Neural crest cell (in vitro differentiated cells): ENCODE measurements around the gene KY. TPM values are rescaled to one million over a fixed set of nuclear protein-coding genes. Genes with fewer than 3 reads are reported as not detected.

Source experiments
- DNase-seq: peaks from one replicate; pipeline ENCODE4 v3.0.0; 2021; ENCODE audit warnings: low read depth, mixed read lengths, low spot score
- H3K27ac Mint-ChIP-seq: one replicate; pipeline ENCODE4 v1.8.0; 2021; ENCODE audit warnings: mild to moderate bottlenecking, mixed read lengths; ENCODE audit not compliant: unreplicated experiment
- H3K27me3 Mint-ChIP-seq: 2 replicates; pipeline ENCODE4 v1.8.0; 2021; ENCODE audit warnings: low read depth, mild to moderate bottlenecking, mixed read lengths
- H3K36me3 Mint-ChIP-seq: 2 replicates; pipeline ENCODE4 v1.8.0; 2021; ENCODE audit warnings: low read depth, mild to moderate bottlenecking, mixed read lengths
- H3K4me1 Mint-ChIP-seq: 2 replicates; pipeline ENCODE4 v1.8.0; 2021; ENCODE audit warnings: mixed read lengths
- H3K4me3 Mint-ChIP-seq: one replicate; pipeline ENCODE4 v1.8.0; 2021; ENCODE audit warnings: mild to moderate bottlenecking, mixed read lengths
- H3K9me3 Mint-ChIP-seq: 2 replicates; pipeline ENCODE4 v1.8.0; 2021; ENCODE audit warnings: mixed read lengths
- CTCF ChIP-seq: fragments of 200-600 bp; sonication (generic); conservative IDR thresholded peaks from 2 replicates; pipeline ENCODE4 v1.5.0; 2021; ENCODE audit warnings: antibody characterized with exemption, mild to moderate bottlenecking
- total RNA-seq: library from RNA; stranded (reverse); gene quantifications from 2 replicates; pipeline ENCODE4 v1.2.1, GENCODE V29; 2021

KY gene
- total RNA-seq, 1 donor from 2014 or later, result 0.33 TPM

- DNase-seq, result no peak
- Mint-ChIP-seq H3K36me3 (no peaks in the 10 kb centered on the region), H3K9me3 (no peaks in the 10 kb centered on the region), H3K27ac (no peak overlapping the region), H3K27me3 (peaks cover 33% of the 10 kb centered on the region), H3K4me3 (no peak overlapping the region), H3K4me1 (peaks cover 6% of the 10 kb centered on the region)
- no peak for TF ChIP-seq CTCF
Observed at GRCh38 chr3:134655706-134656105, 4.9 kb upstream of the KY start.

- Mint-ChIP-seq H3K4me3 (no peak overlapping the region), H3K36me3 (no peaks in the 10 kb centered on the region), H3K9me3 (no peaks in the 10 kb centered on the region), H3K27me3 (peaks cover 48% of the 10 kb centered on the region), H3K4me1 (peaks cover 6% of the 10 kb centered on the region), H3K27ac (no peak overlapping the region)
- TF ChIP-seq CTCF, result no peak
- no peak for DNase-seq
Observed at GRCh38 chr3:134654031-134654430, 3.2 kb upstream of the KY start.

GRCh38 chr3:134652886-134653630 is 2.2 kb upstream of the KY start:
- DNase-seq, result no peak
- H3K4me3 Mint-ChIP-seq, result no peak overlapping the region
- TF ChIP-seq CTCF, result no peak
- H3K4me1 Mint-ChIP-seq, result peaks cover 6% of the 10 kb centered on the region
- no peaks in the 10 kb centered on the region for H3K9me3 Mint-ChIP-seq
- H3K36me3 Mint-ChIP-seq, result no peaks in the 10 kb centered on the region
- no peak overlapping the region for H3K27ac Mint-ChIP-seq
- H3K27me3 Mint-ChIP-seq, result peaks cover 48% of the 10 kb centered on the region

GRCh38 chr3:134652409-134652831 is 1.6 kb upstream of the KY start:
- Mint-ChIP-seq H3K27me3 (peaks cover 48% of the 10 kb centered on the region), H3K27ac (no peak overlapping the region), H3K9me3 (no peaks in the 10 kb centered on the region), H3K36me3 (no peaks in the 10 kb centered on the region), H3K4me1 (peaks cover 6% of the 10 kb centered on the region), H3K4me3 (no peak overlapping the region)
- TF ChIP-seq CTCF, result no peak
- DNase-seq, result no peak

- H3K36me3 Mint-ChIP-seq, result no peaks in the 10 kb centered on the region
- peaks cover 6% of the 10 kb centered on the region for H3K4me1 Mint-ChIP-seq
- peaks cover 48% of the 10 kb centered on the region for H3K27me3 Mint-ChIP-seq
- TF ChIP-seq CTCF, result no peak
- no peaks in the 10 kb centered on the region for H3K9me3 Mint-ChIP-seq
- DNase-seq, result no peak
- H3K27ac Mint-ChIP-seq, result no peak overlapping the region
- peak overlapping the region; percentile 75 for H3K4me3 Mint-ChIP-seq
Observed at GRCh38 chr3:134651347-134652041, 672 bp upstream of the KY start.
